GM18499 (cell line): ENCODE measurements around the gene LSM11.

Source experiments
- ATAC-seq: cut with Tn5 transposase; IDR thresholded peaks from one replicate; pipeline ENCODE4 v1.9.1; 2021; ENCODE audit warnings: moderate number of reproducible peaks; ENCODE audit not compliant: insufficient read depth, unreplicated experiment

Gene LSM11

DNA sequence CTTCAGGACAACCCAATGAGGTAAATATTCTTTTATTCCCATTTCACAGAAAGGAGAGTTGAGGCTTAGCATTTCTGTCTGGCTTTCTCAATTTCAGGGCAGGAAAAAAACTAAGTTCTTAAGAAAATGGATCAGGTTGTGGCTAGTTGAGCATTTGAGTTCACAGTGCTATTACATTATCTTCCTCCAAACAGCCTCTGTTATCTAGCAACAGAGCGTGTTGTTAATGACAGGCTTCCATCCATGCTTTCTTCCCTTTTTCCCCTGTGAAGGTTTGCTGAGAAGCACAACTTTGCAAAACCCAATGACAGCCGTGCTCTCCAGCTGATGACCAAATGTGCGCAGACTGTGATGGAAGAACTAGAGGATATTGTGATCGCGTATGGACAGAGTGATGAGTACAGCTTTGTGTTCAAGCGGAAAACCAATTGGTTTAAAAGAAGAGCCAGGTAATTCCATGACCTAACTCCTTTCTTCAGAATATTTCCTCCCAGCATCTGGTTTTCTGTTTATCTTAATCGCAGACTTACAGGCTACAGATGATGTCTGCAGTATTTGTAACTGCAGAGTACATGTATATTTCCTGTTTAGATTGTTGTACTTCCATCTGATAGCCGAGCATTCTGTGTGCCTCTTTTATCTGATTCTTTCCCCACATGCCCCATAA is 10.8 kb upstream of the LSM11 start:
- no peak for ATAC-seq

DNA sequence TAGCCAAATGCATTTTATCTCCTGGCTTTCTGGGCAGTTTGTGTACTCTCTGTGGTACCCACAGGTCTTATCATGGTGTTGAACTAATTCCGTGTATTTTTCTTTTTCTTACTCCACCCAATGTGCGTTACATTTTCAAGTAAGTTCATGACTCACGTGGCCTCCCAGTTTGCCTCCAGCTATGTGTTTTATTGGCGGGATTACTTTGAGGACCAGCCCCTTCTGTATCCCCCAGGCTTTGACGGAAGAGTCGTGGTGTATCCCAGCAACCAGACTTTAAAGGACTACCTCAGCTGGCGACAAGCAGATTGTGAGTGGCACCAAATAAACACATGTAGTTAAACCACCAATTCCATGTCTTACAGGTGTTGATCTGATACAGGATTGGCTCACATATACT is 9.1 kb upstream of the LSM11 start:
- ATAC-seq = no peak

GRCh38 chr5:157735991-157736390 is 7.5 kb upstream of the LSM11 start:
- ATAC-seq = no peak

GRCh38 chr5:157739388-157740228 is 3.9 kb upstream of the LSM11 start:
- no peak for ATAC-seq

- no peak for ATAC-seq
These were observed 3.3 kb upstream of the LSM11 start for GRCh38 chr5:157740229-157740610.

- no peak for ATAC-seq
These were observed 2.4 kb upstream of the LSM11 start for GRCh38 chr5:157741131-157741530.

DNA sequence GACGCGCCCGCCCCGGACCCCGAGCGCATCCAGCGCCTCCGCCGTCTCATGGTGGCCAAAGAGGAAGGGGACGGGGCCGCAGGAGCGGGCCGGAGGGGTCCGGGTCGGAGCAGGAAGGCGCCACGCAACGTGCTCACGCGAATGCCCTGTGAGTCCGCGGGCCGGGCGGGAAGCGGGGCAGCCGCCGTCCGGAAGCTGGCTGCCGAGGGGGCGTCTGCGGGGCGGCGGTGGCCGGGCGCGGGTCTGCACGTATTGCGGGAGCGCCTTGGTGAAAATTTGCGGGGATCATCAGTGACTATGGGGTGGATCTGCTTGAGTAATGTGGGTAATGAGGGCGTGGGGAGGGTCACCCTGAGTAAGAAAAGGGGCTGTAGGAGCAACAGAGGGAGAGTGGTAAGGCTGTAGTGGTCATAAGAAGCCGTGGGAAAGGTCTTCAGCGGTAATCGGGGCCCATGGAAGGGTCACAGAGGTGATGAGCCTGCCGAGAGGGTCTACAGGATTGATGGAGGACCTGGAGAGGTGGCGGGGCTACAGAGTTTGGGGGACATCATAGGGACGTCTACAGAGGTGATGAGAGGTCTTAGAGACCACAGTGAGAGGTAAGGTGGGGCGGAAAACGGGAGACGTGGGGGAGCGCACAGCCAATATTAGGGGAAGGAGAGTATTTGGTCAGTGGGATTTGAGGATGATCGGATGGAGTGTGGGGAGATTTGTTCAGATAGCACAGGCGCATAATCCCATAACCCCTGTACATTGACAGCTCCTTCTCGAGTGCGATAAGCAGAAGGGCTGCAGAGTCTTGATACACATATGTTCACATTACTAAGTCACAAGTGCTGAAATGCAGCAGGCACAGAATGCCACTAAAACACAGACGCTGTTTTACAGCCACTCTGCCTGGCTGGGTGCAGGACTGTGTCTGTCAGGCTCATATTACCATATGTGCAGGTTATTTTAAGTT is 819 bp downstream of the LSM11 start:
- no peak for ATAC-seq

DNA sequence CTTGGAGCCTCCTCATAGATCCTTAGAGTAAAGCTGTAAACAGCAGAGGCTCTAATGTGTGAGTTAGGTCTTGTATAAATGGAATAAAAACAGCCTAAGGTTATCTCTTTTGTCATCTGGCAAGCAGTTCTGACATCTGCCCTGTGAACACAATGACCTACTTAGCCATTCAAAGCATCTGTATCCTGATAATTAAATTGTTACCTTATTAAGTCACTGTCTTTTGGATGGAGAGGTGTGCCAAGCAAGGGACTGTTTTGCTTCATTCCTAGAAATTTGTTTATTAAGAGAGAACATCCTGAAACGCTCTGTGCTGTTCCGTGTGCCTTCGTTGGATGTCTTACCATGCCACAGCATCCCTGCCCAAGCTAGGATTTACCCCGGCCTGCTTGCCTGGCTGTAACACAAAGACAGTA is 1.5 kb downstream of the LSM11 start:
- no peak for ATAC-seq

GRCh38 chr5:157747173-157747740 is 3.7 kb downstream of the LSM11 start:
- ATAC-seq = no peak

GRCh38 chr5:157747766-157748700 is 4.5 kb downstream of the LSM11 start:
- no peak for ATAC-seq

GRCh38 chr5:157748760-157749461 is 5.4 kb downstream of the LSM11 start:
- ATAC-seq = no peak

DNA sequence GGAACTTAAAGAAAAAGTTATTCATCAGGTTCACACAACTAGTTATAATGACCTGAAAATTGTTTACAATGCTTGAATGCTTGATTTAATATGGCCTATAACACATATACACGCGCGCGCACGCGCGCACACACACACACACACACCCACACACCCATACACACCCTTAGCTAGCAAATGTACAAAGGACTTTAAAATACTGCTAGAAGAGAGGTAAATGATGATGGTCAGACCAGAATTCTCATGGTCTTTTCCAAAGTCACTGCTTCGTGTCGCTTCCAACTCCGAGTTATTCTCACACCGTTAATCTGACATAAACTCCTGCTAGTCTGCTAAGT is 5.9 kb downstream of the LSM11 start:
- no peak for ATAC-seq

DNA sequence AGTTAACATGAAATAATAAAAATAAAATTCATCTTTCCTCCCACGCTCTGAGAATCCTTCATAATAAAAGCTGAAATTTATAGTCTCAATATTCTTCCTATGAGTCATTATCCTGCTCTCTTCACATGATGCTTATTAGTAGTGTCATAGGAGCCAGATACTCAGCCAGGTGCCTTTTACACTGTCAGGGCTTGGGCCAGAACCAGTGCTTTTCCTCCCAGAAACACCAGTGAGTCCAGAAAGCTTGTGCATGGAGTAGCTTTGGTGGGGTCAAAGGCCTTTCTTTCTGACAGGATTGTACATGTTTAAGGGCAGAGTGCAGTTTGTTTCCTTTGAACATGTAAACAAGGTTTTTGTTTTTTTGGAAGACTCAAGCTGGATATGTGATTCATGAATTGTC is 6.8 kb downstream of the LSM11 start:
- ATAC-seq = no peak

DNA sequence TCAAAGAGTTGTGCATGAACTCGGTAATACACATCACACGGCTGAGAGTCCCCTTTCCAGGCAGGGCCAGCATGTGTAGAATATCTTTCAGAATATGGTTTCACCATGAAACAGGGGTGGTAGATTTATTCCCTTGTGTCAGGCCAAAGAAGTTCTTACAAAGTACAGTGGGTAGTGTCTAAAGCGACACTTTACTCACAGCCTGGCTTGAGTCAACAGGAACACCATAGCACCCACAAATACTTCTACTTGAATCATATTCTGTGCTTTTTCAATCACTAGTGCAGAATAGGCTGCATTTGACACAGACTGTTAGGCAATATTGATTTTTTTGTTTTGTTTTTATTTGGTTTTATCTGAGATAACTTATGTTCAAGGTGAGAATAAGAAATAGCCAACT is 12.6 kb downstream of the LSM11 start:
- ATAC-seq = no peak

DNA sequence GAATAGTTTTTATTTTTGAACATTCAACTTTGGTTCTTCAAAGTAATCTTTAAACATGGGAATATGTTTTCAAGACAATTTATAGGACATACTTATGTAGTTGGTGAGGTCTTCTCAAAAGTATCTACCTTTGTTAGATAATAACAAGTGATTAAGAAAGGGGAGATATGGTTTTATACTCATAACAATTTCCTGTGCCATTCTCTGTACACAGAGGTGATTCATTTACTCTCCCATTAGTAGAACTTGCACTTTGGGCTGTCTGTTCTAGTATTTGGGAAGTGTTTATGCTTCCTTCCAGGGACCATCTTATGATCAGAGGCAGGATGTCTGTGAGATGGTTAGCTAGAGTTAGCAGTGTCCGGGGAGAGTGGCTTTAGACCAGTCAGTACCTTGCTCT is 15.2 kb downstream of the LSM11 start:
- no peak for ATAC-seq

DNA sequence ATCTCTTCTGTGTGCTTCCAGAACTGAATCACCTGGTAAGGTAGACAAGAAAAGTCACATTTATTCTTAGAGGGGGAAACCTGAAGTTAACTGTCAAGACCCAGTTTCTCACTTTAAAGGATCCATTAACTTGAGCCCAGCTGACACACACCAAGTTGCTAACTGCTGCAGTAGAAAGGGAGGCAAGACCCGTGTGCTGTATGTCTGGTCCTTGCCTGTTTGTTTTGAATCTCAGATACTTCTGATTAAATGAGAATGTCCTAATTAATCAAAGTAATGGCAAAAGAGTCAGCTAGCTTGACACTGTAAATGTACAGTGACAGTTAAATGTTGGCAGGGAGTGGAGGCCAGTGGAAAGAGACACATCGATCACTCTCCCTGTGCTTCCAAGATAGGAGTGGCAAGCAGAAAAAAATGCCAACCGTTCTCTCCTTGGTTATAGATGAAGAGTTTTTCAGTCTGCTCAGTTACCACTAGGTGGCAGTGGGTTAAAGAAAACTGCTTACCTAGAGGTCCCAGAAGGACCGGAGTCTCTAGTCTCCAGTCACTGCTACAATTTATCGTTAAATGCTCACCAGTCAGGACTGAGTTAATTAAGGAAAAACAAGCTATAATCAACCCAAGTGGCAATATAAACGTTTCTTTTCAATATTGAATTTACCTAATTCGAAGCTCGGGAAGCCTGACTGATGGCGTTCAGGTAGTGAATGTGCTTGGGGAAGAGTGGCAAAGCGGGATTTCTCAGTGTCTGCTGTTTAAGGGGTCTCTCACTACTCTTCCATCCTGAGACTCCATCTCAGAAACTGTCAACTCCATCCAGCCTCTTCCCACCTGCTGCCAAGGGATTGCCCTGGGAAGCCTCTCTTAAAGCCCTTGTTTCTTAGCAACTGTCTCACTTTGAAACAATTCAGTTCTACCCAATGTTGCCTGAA is 18.4 kb downstream of the LSM11 start:
- ATAC-seq = no peak

DNA sequence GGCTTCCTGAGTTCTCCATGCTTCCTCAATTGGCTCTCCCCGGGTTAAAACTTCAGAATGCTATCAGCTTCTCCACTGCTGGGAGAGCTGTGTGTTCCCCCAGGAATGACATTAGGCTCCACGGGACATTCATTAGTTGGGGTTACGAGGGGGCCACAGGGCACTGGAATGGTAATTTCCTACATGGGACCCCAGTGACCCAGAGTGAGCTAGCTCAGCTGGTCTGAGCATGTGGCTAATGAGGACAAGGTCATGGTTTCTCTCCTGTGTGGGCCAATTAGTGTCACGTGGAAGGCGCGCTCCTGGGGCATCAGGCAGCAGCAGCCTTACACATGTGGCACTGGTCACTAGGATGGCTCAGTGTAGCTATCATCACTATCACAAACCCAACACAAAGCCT is 21.0 kb downstream of the LSM11 start:
- no peak for ATAC-seq

GRCh38 chr5:157766442-157766841 is 22.9 kb downstream of the LSM11 start:
- ATAC-seq = no peak
